HepG2 (cell line): ENCODE data around the gene CD1B. TPM values are rescaled to one million over a fixed set of nuclear protein-coding genes. Genes with fewer than 3 reads are reported as not detected.

ENCODE experiments used
- CEBPZ ChIP-seq: IDR thresholded peaks from 2 replicates; pipeline ENCODE4 v1.6.1; 2012; ENCODE audit warnings: low read length, improper control_type of control experiment
- IKZF1 ChIP-seq: fragments of 450-650 bp; IDR thresholded peaks from 2 replicates; pipeline ENCODE4 v1.7.1; 2016
- TFDP1 ChIP-seq: IDR thresholded peaks from 2 replicates; pipeline ENCODE4 v1.6.1; 2016; ENCODE audit warnings: missing compliant biosample characterization, missing genetic modification reagents, borderline replicate concordance
- ZBED4 ChIP-seq: sonication (generic); formaldehyde crosslinking; IDR thresholded peaks from 2 replicates; pipeline ENCODE4 v1.4.0; 2020; ENCODE audit warnings: missing genetic modification reagents, borderline replicate concordance
- polyA plus RNA-seq, 8 experiments: library from polyadenylated mRNA; depleted of rRNA in 3 of 8; stranded (reverse) in 7 of 8; unstranded in 1 of 8; fragments of >200 nt; fragmentation: Illumina TruSeq in 4 of 8; extraction: Trizol in 4 of 8; gene quantifications; 2 replicates each; pipeline versions ENCODE4 v1.2.1 to v1.2.3, GENCODE V29; 2011 to 2016; ENCODE audit warnings: low read depth in 4 of 8, missing spikeins in 1 of 8, mixed read lengths in 1 of 8; ENCODE audit not compliant: insufficient read depth in 1 of 8
- total RNA-seq, 5 experiments: library from RNA; depleted of rRNA; stranded (reverse); fragments of >200 nt; fragmentation: Illumina TruSeq; extraction: Trizol; gene quantifications; 2 replicates each; pipeline ENCODE4 v1.2.3, GENCODE V29; 2016; ENCODE audit warnings: low read depth in 1 of 5

The CD1B gene
- total and polyA plus RNA-seq, 2 of the 13 experiments (the other 11 are each of a cell fraction or from before 2014, with no cell fraction given), result not detected

GRCh38 chr1:158331106-158331425 lies 265 bp downstream of the CD1B start (continued):
- TF ChIP-seq TFDP1 (CRISPR knock-in tag) (no peak), CEBPZ (no peak), IKZF1 (no peak), ZBED4 (CRISPR knock-in tag) (no peak)
- TF ChIP-seq, all 625 proteins: peak for 0
